ENCODE data around the gene TMEM79.
A peak's percentile ranks its signal among the peaks of the same experiment; 100 is the strongest.

TMEM79 gene

GRCh38 chr1:156279837-156280236 is 4.3 kb upstream of the TMEM79 start:
- no peak for TF ChIP-seq CTCF (IDR thresholded peaks at IDR 0.05)
- peaks cover 39% of the 10 kb centered on the region for H3K4me1 Mint-ChIP-seq
- H3K4me3 Mint-ChIP-seq, result peak overlapping the region; percentile 35
- H3K27ac Mint-ChIP-seq, result no peak overlapping the region
- no peaks in the 10 kb centered on the region for H3K9me3 Mint-ChIP-seq
- H3K27me3 Mint-ChIP-seq (ENCODE audit: low read depth, poor library complexity), result no peaks in the 10 kb centered on the region
- peaks cover 37% of the 10 kb centered on the region for H3K36me3 Mint-ChIP-seq (ENCODE audit: low read depth)
- DNase-seq, result no peak

- Mint-ChIP-seq H3K9me3 (no peaks in the 10 kb centered on the region), H3K36me3 (ENCODE audit: low read depth) (peaks cover 26% of the 10 kb centered on the region), H3K4me3 (peak overlapping the region; percentile 95), H3K4me1 (peaks cover 39% of the 10 kb centered on the region), H3K27ac (peak overlapping the region; percentile 19), H3K27me3 (ENCODE audit: low read depth, poor library complexity) (no peaks in the 10 kb centered on the region)
- no peak for TF ChIP-seq CTCF (IDR thresholded peaks at IDR 0.05)
- no peak for DNase-seq
These were observed 2.8 kb upstream of the TMEM79 start for GRCh38 chr1:156281281-156281680.

GRCh38 chr1:156281693-156282478 is 2.2 kb upstream of the TMEM79 start:
- Mint-ChIP-seq H3K36me3 (ENCODE audit: low read depth) (peaks cover 20% of the 10 kb centered on the region), H3K9me3 (no peaks in the 10 kb centered on the region), H3K27me3 (ENCODE audit: low read depth, poor library complexity) (no peaks in the 10 kb centered on the region), H3K4me3 (peak overlapping the region; percentile 95), H3K4me1 (peaks cover 39% of the 10 kb centered on the region), H3K27ac (peak overlapping the region; percentile 31)
- no peak for DNase-seq
- TF ChIP-seq CTCF (IDR thresholded peaks at IDR 0.05), result no peak

- no peaks in the 10 kb centered on the region for H3K9me3 Mint-ChIP-seq
These were observed 1.5 kb upstream of the TMEM79 start, which contains the start of gene SMG5 for GRCh38 chr1:156282479-156283222. Gene SMG5 (minus strand): TSS chr1:156282825. CDS start chr1:156282680, 145 bp downstream.

GRCh38 chr1:156283521-156283920 is 604 bp upstream of the TMEM79 start:
- Mint-ChIP-seq H3K9me3 (no peaks in the 10 kb centered on the region), H3K4me3 (peak overlapping the region; percentile 95), H3K36me3 (ENCODE audit: low read depth) (peaks cover 5% of the 10 kb centered on the region), H3K27me3 (ENCODE audit: low read depth, poor library complexity) (no peaks in the 10 kb centered on the region), H3K27ac (peak overlapping the region; percentile 46), H3K4me1 (peaks cover 39% of the 10 kb centered on the region)
- no peak for TF ChIP-seq CTCF (IDR thresholded peaks at IDR 0.05)
- DNase-seq, result no peak

More at GRCh38 chr1:156282479-156283222, 1.5 kb upstream of the TMEM79 start, which contains the start of gene SMG5:
- TF ChIP-seq CTCF (IDR thresholded peaks at IDR 0.05), result no peak
- H3K27ac Mint-ChIP-seq, result peak within 1 kb of the TSS; percentile 46
- no peaks in the 10 kb centered on the region for H3K27me3 Mint-ChIP-seq (ENCODE audit: low read depth, poor library complexity)
- peaks cover 39% of the 10 kb centered on the region for H3K4me1 Mint-ChIP-seq
- peaks cover 12% of the 10 kb centered on the region for H3K36me3 Mint-ChIP-seq (ENCODE audit: low read depth)
- peak within 1 kb of the TSS; percentile 95 for H3K4me3 Mint-ChIP-seq
- DNase-seq, result peak; percentile 93

Measured in nephron progenitor cell (in vitro differentiated cells).